ENCODE measurements around the gene MIP.
"Not testable (repeated sequence)": the region's sequence is repeated elsewhere in the genome, so short reads cannot be mapped to it uniquely, and the experiment has no call there.

The MIP gene

GRCh38 chr12:56454557-56454956 lies at the start of gene MIP:
Gene MIP, minus strand, starts transcription at chr12:56454657. Its CDS starts 44 bp downstream, at chr12:56454613.
- no peak for DNase-seq (ENCODE audit: low spot score)

- not testable (repeated sequence) for DNase-seq (ENCODE audit: low spot score)
These were observed 45.4 kb upstream of the MIP start for GRCh38 chr12:56499879-56500278.

GRCh38 chr12:56499452-56499851 lies 45.0 kb upstream of the MIP start:
- not testable (repeated sequence) for DNase-seq (ENCODE audit: low spot score)

GRCh38 chr12:56498126-56498902 lies 43.9 kb upstream of the MIP start:
- not testable (repeated sequence) for DNase-seq (ENCODE audit: low spot score)

- DNase-seq (ENCODE audit: low spot score): not testable (repeated sequence)
These were observed 42.2 kb upstream of the MIP start for GRCh38 chr12:56496704-56497103.

- DNase-seq (ENCODE audit: low spot score): not testable (repeated sequence)
These were observed 40.0 kb upstream of the MIP start for GRCh38 chr12:56494481-56494880.

GRCh38 chr12:56494106-56494415 lies 39.6 kb upstream of the MIP start:
- not testable (repeated sequence) for DNase-seq (ENCODE audit: low spot score)

GRCh38 chr12:56493409-56494105 lies 39.1 kb upstream of the MIP start:
- DNase-seq (ENCODE audit: low spot score): not testable (repeated sequence)

- DNase-seq (ENCODE audit: low spot score): no peak
These were observed 35.9 kb upstream of the MIP start for GRCh38 chr12:56490360-56490759.

- peak; percentile 74 for DNase-seq (ENCODE audit: low spot score)
These were observed 33.8 kb upstream of the MIP start, which contains the start of gene GLS2 for GRCh38 chr12:56488041-56488955. Gene GLS2, minus strand, starts transcription at chr12:56488161. Its CDS starts 43 bp downstream, at chr12:56488118.

GRCh38 chr12:56487448-56488040 lies 33.1 kb upstream of the MIP start:
- DNase-seq (ENCODE audit: low spot score): peak; percentile 79

- DNase-seq (ENCODE audit: low spot score): no peak
These were observed 32.2 kb upstream of the MIP start for GRCh38 chr12:56486694-56487093.

GRCh38 chr12:56484566-56484965 lies 30.1 kb upstream of the MIP start:
- no peak for DNase-seq (ENCODE audit: low spot score)

GRCh38 chr12:56479625-56480024 lies 25.2 kb upstream of the MIP start:
- DNase-seq (ENCODE audit: low spot score): no peak

GRCh38 chr12:56477521-56478225 lies 23.2 kb upstream of the MIP start:
- DNase-seq (ENCODE audit: low spot score): peak; percentile 3

GRCh38 chr12:56476972-56477432 lies 22.5 kb upstream of the MIP start:
- DNase-seq (ENCODE audit: low spot score): peak; percentile 20

- peak; percentile 9 for DNase-seq (ENCODE audit: low spot score)
These were observed 21.7 kb upstream of the MIP start for GRCh38 chr12:56476143-56476542.

GRCh38 chr12:56474389-56474788 lies 19.9 kb upstream of the MIP start:
- no peak for DNase-seq (ENCODE audit: low spot score)

GRCh38 chr12:56469007-56469930 lies 14.8 kb upstream of the MIP start:
- peak; percentile 8 for DNase-seq (ENCODE audit: low spot score)
